Bone marrow (tissue), 2 donors: ENCODE data around the gene INSYN2B.

Experiments
- DNase-seq, 2 donors: peaks; one replicate each; lab custom pipeline; 2025; lab: John Stamatoyannopoulos, UW

The INSYN2B gene

GRCh38 chr5:169933127-169933526 lies 47.2 kb downstream of the INSYN2B start:
- DNase-seq: no peak

DNA sequence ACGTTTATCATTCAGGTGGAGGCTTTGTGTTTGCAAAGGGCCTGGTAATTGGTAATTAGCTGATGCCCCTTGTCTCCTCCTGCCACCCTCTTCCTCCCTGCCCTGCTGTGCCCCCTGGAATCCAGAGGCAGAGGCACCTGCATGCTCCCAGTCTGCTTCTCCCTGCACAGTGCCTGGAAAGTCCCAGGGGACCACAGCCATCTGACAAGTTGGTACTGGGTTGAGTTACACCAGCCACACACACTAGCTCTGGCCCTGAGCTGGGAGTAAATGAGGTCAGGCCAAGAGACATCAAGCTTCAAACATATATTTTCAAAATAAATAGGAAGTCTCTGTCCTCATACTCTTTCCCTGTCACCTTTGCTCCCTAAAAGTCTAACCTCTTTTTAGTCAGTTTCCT lies 56.3 kb downstream of the INSYN2B start:
- no peak for DNase-seq

GRCh38 chr5:169922474-169922873 lies 57.8 kb downstream of the INSYN2B start:
- DNase-seq: no peak

DNA sequence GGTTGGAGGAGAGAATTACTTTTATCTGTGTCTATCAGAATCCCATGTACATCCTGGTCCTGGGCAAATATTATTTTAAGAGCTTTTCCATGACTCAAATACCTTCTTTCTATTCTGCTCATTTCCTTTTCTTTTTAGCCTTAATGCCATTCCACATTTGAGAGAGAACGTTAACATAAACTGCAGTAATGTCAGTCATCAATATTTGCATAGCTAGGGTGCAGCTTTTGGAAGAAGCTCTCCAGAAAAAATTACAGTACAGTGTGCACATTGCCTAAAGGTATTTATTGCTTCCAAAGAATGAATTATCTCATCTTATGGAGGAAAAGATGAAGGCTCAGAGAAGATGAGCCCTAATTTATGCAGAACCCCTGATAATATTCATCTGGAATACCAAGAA lies 58.3 kb downstream of the INSYN2B start:
- no peak for DNase-seq

DNA sequence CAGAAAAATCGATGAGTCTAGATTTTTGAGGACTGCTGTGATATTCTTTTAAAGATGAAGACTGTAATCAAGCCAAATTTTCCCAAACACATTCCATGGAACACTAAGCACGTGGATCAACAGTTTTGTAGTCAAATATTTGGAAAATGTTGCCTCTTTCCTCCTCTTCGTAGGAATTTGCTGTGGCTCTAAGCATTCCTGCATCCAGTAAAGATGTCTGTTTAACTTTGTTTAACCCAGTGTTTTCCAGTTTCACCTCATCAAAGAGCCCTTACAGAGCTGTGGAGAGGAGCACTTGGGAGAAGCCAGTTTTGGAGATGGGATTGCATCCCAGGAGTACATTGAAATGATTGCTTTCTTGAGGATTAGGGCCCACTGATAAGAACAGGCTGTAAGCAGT lies 58.9 kb downstream of the INSYN2B start:
- no peak for DNase-seq

DNA sequence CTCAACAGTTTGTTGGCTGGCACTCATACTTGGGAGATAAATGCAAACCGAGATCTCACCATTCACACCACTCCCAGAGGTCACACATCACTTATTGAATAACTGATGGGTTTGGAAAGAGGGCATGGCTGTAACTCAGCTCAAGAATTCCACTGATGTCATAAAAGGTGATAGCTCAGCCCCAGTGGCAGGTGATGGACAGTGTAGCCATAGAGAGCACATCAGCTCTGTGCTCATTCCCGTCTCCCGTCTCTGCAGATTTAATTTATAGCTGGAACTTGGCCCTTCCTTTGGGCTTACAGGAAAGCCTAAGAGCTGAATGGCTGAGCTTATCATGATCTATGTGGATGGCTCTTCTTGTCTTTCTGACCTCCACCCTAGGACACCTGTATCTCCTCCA lies 59.8 kb downstream of the INSYN2B start:
- no peak for DNase-seq

GRCh38 chr5:169918228-169918627 lies 62.1 kb downstream of the INSYN2B start:
- DNase-seq: no peak

- DNase-seq: no peak
Measured at GRCh38 chr5:169917500-169917899, 62.8 kb downstream of the INSYN2B start.

GRCh38 chr5:169914766-169915165 lies 65.5 kb downstream of the INSYN2B start:
- DNase-seq: no peak

DNA sequence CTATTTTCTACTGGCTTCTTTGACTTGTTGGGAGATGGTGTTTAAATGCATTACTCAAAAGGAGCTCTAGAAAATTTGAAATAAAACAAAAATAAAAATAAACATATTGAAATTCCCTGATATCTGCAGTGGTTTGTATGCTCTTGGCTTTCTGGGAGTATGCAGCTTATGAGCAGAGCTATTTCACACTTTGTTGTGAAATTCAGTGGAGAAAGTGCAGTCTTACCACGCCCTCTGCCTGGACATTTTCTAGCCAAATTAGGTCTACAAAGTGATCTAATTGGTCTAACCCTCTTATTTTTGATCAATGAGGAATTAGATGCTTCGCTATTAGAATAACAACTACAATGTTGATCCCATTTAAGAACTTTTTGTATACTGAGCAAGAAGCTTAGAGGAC lies 66.8 kb downstream of the INSYN2B start:
- no peak for DNase-seq

DNA sequence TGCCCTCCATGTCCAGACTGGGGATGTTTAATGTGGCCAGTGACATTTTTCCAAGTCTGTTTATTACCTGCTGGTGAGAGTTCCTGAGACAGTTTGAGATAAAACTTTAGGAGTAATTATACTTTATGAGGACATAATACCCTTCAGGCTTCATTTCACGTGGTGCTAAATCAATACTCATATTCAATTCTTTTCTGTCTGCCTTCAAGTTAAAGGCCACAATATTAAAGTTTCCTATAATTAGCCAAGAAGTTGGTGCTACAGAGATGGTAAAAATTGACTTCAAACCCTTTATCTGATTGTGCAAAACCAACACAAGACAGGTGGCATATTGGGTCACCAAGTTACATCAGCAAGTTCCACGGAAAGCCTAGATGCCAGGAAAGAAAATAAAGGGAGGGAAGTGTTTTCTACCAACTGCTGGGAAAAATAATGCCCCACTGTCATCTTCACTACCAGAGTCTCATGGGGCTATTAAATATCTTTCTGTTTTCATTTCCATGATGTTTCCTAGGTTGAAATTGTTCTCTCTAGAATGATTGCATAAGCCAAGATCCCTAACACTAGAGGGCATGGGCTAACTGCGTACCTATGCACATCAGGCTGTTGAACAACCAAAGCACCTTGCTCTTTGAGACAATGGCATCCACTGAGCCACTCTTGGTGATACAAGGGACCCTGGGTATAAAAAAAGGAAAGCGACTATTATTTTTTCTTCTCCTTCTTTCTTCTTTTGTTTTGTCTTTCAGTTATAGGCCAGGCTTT lies 68.7 kb downstream of the INSYN2B start:
- DNase-seq: no peak

GRCh38 chr5:169910393-169910792 lies 69.9 kb downstream of the INSYN2B start:
- DNase-seq: no peak

DNA sequence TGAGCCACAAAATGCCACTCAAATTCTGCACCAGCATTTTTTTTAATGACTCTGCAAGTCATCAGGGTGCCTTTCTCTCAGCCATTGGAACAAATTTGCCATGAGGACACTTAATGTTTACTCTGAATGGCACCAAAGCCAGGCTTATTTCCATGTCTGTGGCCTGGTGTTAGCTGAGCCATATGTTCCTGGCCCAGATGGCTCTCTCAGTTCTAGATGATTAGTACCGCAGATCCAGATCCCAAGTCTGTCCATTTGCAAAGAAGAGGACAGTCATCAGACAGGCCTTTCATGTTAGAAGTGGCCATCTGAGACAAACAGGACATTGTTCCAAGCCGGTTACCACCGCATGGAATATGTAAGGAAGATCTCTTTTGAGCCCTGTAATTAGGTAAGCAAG lies 70.3 kb downstream of the INSYN2B start:
- DNase-seq: no peak

GRCh38 chr5:169908864-169909263 lies 71.4 kb downstream of the INSYN2B start:
- no peak for DNase-seq

DNA sequence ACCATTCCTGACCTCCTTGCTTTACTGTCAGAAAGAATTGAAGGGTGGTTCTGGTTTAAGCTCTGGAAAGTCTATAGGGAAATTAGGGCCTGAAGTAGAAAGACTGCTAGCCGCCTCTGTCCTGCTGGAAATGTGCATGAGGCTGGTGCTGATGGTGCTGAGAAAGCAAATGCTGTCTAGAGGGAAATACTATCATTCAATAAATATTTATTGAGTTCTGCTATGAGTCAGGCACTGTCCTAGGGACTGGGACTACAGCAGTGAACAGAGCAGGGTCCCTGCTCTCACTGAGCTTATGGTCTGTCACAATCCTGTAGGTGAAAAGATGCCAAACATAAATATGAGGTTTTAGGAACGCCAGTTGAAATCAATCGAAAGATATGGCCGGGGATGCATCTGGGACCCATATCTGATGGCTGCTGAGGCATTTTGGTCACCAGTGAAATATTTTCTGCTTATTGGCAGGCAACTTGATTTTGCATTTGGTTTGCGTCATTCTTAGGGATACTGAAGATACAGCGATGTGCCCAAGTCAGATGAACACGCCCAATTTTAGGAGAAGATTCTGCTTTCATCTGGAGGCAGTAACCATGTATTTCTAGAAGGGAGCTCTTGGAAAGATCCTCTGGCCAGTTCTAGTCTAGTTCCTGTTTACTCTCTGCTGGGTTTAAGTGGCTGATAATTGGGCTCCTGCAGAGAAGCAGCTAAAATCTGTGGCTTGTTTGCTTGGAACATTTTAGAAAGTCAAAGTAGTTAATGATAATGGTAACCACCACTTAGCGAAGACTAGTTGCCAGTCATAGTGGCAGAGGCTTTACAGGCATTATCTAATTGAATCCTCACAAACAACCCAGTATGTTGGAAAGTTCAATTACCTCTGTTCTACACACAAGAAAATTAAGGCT lies 73.3 kb downstream of the INSYN2B start:
- DNase-seq: no peak

- no peak for DNase-seq
Measured at GRCh38 chr5:169905017-169905416, 75.3 kb downstream of the INSYN2B start.

GRCh38 chr5:169904508-169904907 lies 75.8 kb downstream of the INSYN2B start:
- DNase-seq: no peak

DNA sequence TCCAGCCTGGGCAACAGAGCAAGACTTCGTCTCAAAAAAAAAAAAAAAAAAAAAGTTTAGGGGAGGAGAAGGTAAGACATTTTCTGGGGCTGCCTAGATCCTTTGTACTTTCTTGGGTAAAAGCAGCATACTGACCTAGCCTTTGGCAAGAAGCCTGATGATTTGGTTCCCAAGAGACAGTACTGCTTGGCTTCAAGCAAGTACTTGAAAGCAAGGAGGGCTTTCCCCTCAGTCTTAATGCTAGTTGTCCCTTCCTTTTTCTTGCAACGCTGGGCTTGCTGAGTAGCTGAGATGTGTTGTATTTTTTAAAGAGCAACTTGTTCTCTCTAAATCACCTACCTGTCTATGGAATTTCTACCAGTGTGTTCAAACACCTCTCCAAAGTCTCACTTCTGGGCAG lies 76.2 kb downstream of the INSYN2B start:
- no peak for DNase-seq

DNA sequence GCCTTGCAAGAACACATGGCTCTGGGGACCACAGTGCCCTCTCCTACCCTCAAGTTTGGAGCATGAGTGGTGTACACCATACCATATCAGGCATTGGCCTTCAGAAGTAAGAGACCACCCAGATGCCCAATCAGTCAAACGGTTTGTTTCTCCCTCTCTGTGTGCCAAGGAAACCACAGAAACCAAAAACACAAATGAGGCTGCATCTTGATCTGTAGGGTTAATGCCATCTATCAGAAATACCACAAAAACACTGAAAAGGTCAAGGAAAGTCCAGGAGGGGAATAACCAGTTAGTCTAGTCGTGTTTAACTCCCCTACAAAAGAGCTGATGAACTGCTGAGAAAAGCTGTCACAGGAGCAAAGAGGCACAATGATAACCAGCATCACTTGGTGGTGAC lies 78.4 kb downstream of the INSYN2B start:
- DNase-seq: no peak

DNA sequence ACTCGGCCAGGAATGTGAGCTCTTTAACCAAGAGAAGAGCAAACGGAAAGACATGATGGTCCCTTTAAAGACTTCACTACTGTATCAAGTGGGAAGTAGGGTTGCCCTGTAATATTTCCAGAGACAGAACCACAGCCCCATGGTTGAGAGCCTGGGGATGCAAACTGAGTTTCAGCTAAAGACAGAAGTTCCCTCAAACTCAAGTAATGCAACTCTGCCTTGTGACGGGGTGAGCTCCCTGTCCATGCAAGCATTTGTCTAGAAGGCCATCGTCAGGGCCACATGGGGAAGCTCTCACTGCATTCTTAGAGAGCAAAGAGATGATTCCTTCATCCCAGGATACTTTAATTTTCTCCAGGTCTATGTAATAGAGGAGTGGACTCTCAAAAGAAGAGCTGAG lies 82.8 kb downstream of the INSYN2B start:
- DNase-seq: no peak

- no peak for DNase-seq
Measured at GRCh38 chr5:169895926-169896325, 84.4 kb downstream of the INSYN2B start.

- DNase-seq: no peak
Measured at GRCh38 chr5:169893571-169893970, 86.7 kb downstream of the INSYN2B start.

DNA sequence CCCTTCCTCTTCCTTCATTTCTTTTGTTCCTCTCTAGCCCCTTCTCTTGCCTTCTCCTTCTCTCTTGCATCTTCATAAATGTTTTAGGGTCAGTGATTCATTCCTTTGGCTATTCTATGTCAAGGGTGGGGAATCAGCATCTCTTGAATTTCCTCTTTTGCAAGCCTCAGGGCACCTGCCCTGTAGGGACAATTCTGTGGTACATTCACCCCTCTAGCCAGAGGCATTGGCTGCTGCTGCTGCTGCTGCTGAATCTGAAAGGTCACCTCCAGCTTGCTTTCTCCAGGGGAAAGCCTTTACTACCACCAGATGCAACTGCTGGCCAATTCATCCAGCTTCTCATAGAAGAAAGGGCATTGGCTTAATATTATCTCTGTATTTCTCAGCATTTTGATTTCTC lies 87.3 kb downstream of the INSYN2B start:
- DNase-seq: no peak
